ENCODE results near the gene MAPRE2. TPM values are rescaled to one million over a fixed set of nuclear protein-coding genes. Genes with fewer than 3 reads are reported as not detected.

The MAPRE2 gene
- total and polyA plus RNA-seq, 11 donors, result 36.4 to 190 (median 137) TPM

GRCh38 chr18:35026407-35027061, 14.7 kb upstream of the MAPRE2 start:
- Histone ChIP-seq H3K9me3 (no peaks in the 10 kb centered on the region), H3K27me3 (no peaks in the 10 kb centered on the region), H3K4me1 (peaks cover 0 to 43% (median 33%) of the 10 kb centered on the region in 12 donors), H3K36me3 (no peaks in the 10 kb centered on the region), H3K27ac (peak overlapping the region in 1 of 12 donors; percentile 23), H3K4me3 (no peak overlapping the region)
- ATAC-seq, result peak in 2 of 4 donors; percentile 46 to 50
- intact Hi-C loops (cut with DNase I), result loop anchor here in 7 of 10 donors (5.0 kb wide), 2 partner anchors 111 to 116 kb away; no protein-coding TSS in a partner anchor
- no peak for DNase-seq
- 80 to 90% (median 89%) methylated on average over 5 of the region's 5 CpGs for WGBS, 4 donors
- TF ChIP-seq CTCF (IDR thresholded peaks at IDR 0.05) (peak in 9 of 12 donors; percentile 13 to 49 (median 34)), POLR2A (IDR thresholded peaks at IDR 0.05) (no peak)

- peaks cover 0 to 43% (median 33%) of the 10 kb centered on the region in 12 donors for H3K4me1 ChIP-seq
These were observed 14.0 kb upstream of the MAPRE2 start for GRCh38 chr18:35027206-35027605.

GRCh38 chr18:35028536-35028935, 12.7 kb upstream of the MAPRE2 start:
- Histone ChIP-seq H3K4me1 (peaks cover 0 to 43% (median 33%) of the 10 kb centered on the region in 12 donors), H3K27me3 (no peaks in the 10 kb centered on the region), H3K9me3 (no peaks in the 10 kb centered on the region), H3K4me3 (no peak overlapping the region), H3K27ac (peak overlapping the region in 4 of 12 donors; percentile 24 to 86 (median 44)), H3K36me3 (no peaks in the 10 kb centered on the region)
- DNase-seq (peak in 1 of 5 donors; percentile 28), ATAC-seq (peak in 2 of 4 donors; percentile 29 to 74)
- intact Hi-C loops (cut with DNase I), result loop anchor here in 7 of 10 donors (5.0 kb wide), 2 partner anchors 109 to 114 kb away; no protein-coding TSS in a partner anchor
- TF ChIP-seq POLR2A (IDR thresholded peaks at IDR 0.05) (no peak), CTCF (IDR thresholded peaks at IDR 0.05) (no peak)
- 75 to 83% (median 79%) methylated on average over 2 of the region's 2 CpGs for WGBS, 4 donors

More at GRCh38 chr18:35027206-35027605, 14.0 kb upstream of the MAPRE2 start:
- H3K27me3 ChIP-seq, result no peaks in the 10 kb centered on the region
- no peak overlapping the region for H3K27ac ChIP-seq
- H3K36me3 ChIP-seq, result no peaks in the 10 kb centered on the region
- no peak overlapping the region for H3K4me3 ChIP-seq
- TF ChIP-seq CTCF (IDR thresholded peaks at IDR 0.05) (no peak), POLR2A (IDR thresholded peaks at IDR 0.05) (no peak)
- DNase-seq, result no peak
- 60 to 93% (median 81%) methylated on average over 1 of the region's 1 CpG for WGBS, 4 donors
- no peaks in the 10 kb centered on the region for H3K9me3 ChIP-seq
- ATAC-seq, result no peak
- intact Hi-C loops (cut with DNase I), result loop anchor here in 7 of 10 donors (5.0 kb wide), 2 partner anchors 110 to 115 kb away; no protein-coding TSS in a partner anchor

- Histone ChIP-seq H3K36me3 (no peaks in the 10 kb centered on the region), H3K27me3 (no peaks in the 10 kb centered on the region), H3K9me3 (no peaks in the 10 kb centered on the region), H3K4me3 (peak overlapping the region in 2 of 12 donors; percentile 44 to 49), H3K4me1 (peaks cover 0 to 43% (median 33%) of the 10 kb centered on the region in 12 donors), H3K27ac (peak overlapping the region in 9 of 12 donors; percentile 3 to 86 (median 25))
- WGBS, 4 donors, result 75 to 88% (median 83%) methylated on average over 4 of the region's 4 CpGs
- TF ChIP-seq POLR2A (IDR thresholded peaks at IDR 0.05) (no peak), CTCF (IDR thresholded peaks at IDR 0.05) (no peak)
- intact Hi-C loops (cut with DNase I), result loop anchor here in 7 of 10 donors (5.0 kb wide), 2 partner anchors 108 to 113 kb away; no protein-coding TSS in a partner anchor
- peak in 2 of 5 donors; percentile 51 to 57 for DNase-seq
- peak in 2 of 4 donors; percentile 55 to 77 for ATAC-seq
These were observed 12.1 kb upstream of the MAPRE2 start for GRCh38 chr18:35029103-35029502.

Measured in heart left ventricle (tissue), 16 donors.